Measurements from ENCODE around the gene NCAPD2.

The NCAPD2 gene

GRCh38 chr12:6542209-6543009, 48.5 kb downstream of the NCAPD2 start:
- Histone ChIP-seq H3K4me1 (ENCODE audit: control insufficient read depth, insufficient read depth, low read length) (peaks cover 5% of the 10 kb centered on the region), H3K27ac (ENCODE audit: low read depth, low read length) (no peak overlapping the region), H3K9ac (ENCODE audit: low read length) (no peak overlapping the region), H3K4me3 (ENCODE audit: low read length) (no peak overlapping the region), H3K36me3 (ENCODE audit: control insufficient read depth, insufficient read depth, low read length) (peaks cover 16% of the 10 kb centered on the region), H3K27me3 (ENCODE audit: control insufficient read depth, insufficient read depth, low read length) (no peaks in the 10 kb centered on the region)

DNA sequence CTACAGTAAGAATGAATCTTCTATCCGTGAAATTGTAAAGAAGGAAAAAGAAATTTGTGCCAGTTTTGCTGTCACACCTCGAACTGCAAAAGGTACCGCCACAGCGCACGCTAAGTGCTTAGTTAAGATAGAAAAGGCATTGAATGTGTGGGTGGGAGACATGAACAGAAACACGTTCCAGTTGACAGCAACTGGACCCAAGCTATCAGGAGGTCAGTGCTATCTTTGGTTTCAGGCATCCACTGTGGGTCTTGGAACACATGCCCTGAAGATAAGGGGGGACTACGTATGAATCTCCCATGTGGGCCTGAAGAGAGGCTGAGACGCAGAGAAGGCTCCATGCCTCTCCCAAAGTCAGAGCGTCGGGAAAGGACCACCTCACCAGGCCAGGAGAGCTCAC, 52.1 kb downstream of the NCAPD2 start:
- H3K4me1 ChIP-seq (ENCODE audit: control insufficient read depth, insufficient read depth, low read length) = peaks cover 8% of the 10 kb centered on the region
- H3K27me3 ChIP-seq (ENCODE audit: control insufficient read depth, insufficient read depth, low read length) = no peaks in the 10 kb centered on the region
- no peak overlapping the region for H3K9ac ChIP-seq (ENCODE audit: low read length)
- H3K27ac ChIP-seq (ENCODE audit: low read depth, low read length) = no peak overlapping the region
- peaks cover 22% of the 10 kb centered on the region for H3K36me3 ChIP-seq (ENCODE audit: control insufficient read depth, insufficient read depth, low read length)
- no peak overlapping the region for H3K4me3 ChIP-seq (ENCODE audit: low read length)

DNA sequence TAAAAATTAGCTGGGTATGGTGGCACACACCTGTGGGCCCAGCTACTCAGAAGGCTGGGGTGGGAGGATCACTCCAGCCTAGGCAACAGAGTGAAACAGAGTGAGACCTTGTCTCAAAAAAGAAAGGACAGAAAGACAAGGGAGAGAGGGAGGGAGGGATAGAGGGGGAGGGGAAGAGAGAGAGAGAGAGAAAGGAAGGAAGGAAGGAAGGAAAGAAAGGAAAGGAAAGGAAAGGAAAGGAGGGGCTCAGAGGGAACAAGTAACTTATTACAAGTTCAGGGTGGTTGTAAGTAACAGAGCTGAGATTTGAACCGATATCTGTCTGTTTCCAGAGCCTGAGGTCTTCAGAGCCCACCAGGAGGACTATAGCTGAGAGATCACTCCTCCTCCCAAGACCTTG, 53.7 kb downstream of the NCAPD2 start:
- Histone ChIP-seq H3K4me1 (ENCODE audit: control insufficient read depth, insufficient read depth, low read length) (peaks cover 23% of the 10 kb centered on the region), H3K9ac (ENCODE audit: low read length) (no peak overlapping the region), H3K36me3 (ENCODE audit: control insufficient read depth, insufficient read depth, low read length) (peaks cover 22% of the 10 kb centered on the region), H3K4me3 (ENCODE audit: low read length) (no peak overlapping the region), H3K27me3 (ENCODE audit: control insufficient read depth, insufficient read depth, low read length) (no peaks in the 10 kb centered on the region), H3K27ac (ENCODE audit: low read depth, low read length) (peak overlapping the region; percentile 22)

GRCh38 chr12:6547987-6548386, 54.1 kb downstream of the NCAPD2 start:
- peaks cover 22% of the 10 kb centered on the region for H3K36me3 ChIP-seq (ENCODE audit: control insufficient read depth, insufficient read depth, low read length)
- H3K27ac ChIP-seq (ENCODE audit: low read depth, low read length) = peak overlapping the region; percentile 22
- H3K4me3 ChIP-seq (ENCODE audit: low read length) = no peak overlapping the region
- H3K4me1 ChIP-seq (ENCODE audit: control insufficient read depth, insufficient read depth, low read length) = peaks cover 27% of the 10 kb centered on the region
- H3K9ac ChIP-seq (ENCODE audit: low read length) = no peak overlapping the region
- H3K27me3 ChIP-seq (ENCODE audit: control insufficient read depth, insufficient read depth, low read length) = no peaks in the 10 kb centered on the region

DNA sequence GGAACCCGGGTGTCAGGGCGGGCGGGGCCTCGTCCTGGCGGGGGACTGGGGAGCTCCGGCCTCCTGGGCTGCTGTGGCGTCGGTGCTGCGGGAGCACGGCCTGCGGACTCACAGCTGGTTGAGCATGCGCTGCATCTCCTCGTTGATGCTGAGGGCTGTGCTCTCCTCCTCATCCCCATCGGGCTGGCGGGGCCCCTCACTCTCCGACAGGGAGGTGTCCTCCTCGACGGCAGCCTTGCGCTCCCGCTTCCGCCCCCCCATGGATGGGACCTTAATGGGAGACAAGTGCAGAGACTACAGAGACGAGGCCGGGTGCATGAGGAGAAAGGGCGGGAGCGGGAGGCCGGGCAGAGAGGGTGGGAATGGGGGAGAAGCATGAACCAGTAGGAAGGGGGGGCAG, 54.7 kb downstream of the NCAPD2 start:
- no peaks in the 10 kb centered on the region for H3K27me3 ChIP-seq (ENCODE audit: control insufficient read depth, insufficient read depth, low read length)
- H3K27ac ChIP-seq (ENCODE audit: low read depth, low read length) = peak overlapping the region; percentile 22
- H3K4me1 ChIP-seq (ENCODE audit: control insufficient read depth, insufficient read depth, low read length) = peaks cover 32% of the 10 kb centered on the region
- no peak overlapping the region for H3K9ac ChIP-seq (ENCODE audit: low read length)
- no peak overlapping the region for H3K4me3 ChIP-seq (ENCODE audit: low read length)
- peaks cover 22% of the 10 kb centered on the region for H3K36me3 ChIP-seq (ENCODE audit: control insufficient read depth, insufficient read depth, low read length)

DNA sequence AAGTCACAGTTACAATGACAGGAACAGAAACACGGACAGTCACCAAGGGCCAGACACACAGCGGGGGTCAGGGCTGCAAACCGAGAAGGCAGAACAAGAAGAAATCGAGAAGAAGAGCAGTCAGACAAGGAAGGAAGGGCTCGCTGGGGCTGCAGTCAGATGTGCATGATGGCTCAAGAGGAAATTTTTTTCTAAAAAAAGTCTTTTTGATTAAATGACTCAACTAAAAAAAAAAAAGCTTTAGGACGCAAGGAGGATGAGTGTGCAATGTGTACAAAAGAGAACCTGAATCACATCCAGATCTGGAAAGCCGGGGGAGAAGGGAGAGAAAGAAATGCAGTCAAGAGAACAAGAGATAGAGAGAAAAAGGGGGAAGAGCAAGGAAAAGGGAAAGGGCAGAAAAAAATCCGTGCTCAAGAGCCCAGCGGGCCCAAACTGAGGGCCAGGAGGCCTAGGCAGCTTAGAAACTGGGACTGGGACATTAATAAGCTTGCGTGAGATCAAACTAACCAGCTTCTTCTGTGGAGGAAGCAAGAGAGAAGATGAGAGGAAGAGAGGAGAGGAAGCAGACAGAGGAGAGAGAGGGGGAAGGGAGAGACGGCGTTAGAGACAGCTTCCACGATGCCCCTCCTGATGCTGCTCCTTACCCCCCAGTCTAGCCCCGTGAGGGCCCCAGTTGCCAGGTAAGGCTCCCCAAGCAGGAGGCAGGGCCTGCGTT, 55.2 kb downstream of the NCAPD2 start:
- peak overlapping the region; percentile 22 for H3K27ac ChIP-seq (ENCODE audit: low read depth, low read length)
- H3K36me3 ChIP-seq (ENCODE audit: control insufficient read depth, insufficient read depth, low read length) = peaks cover 22% of the 10 kb centered on the region
- no peak overlapping the region for H3K4me3 ChIP-seq (ENCODE audit: low read length)
- no peaks in the 10 kb centered on the region for H3K27me3 ChIP-seq (ENCODE audit: control insufficient read depth, insufficient read depth, low read length)
- no peak overlapping the region for H3K9ac ChIP-seq (ENCODE audit: low read length)
- H3K4me1 ChIP-seq (ENCODE audit: control insufficient read depth, insufficient read depth, low read length) = peaks cover 38% of the 10 kb centered on the region

DNA sequence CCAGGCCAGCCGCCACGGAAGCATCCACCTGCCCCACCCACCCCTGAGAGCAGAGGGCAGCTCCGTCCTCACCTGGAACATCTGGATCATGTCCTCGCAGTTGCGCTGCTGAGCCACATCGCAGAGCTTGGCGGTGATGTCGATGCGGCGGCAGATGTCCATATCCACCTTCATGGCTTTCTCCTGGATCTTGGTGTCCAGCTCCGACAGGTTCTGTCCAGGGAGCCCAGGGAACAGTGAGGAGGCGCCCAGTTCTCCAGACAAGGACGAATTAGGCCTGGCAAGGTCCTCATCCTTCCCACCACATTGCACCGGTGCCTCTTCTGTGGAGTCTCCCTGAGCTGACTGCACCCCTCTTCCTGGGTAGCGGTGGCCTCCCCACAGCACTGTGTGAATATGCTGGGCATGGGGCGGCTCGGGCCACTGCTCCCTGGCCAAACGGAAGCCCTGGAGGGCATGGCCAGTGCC, 55.8 kb downstream of the NCAPD2 start:
- Histone ChIP-seq H3K4me3 (ENCODE audit: low read length) (no peak overlapping the region), H3K27me3 (ENCODE audit: control insufficient read depth, insufficient read depth, low read length) (no peaks in the 10 kb centered on the region), H3K9ac (ENCODE audit: low read length) (no peak overlapping the region), H3K27ac (ENCODE audit: low read depth, low read length) (peak overlapping the region; percentile 87), H3K36me3 (ENCODE audit: control insufficient read depth, insufficient read depth, low read length) (peaks cover 22% of the 10 kb centered on the region), H3K4me1 (ENCODE audit: control insufficient read depth, insufficient read depth, low read length) (peaks cover 40% of the 10 kb centered on the region)

- Histone ChIP-seq H3K27me3 (ENCODE audit: control insufficient read depth, insufficient read depth, low read length) (no peaks in the 10 kb centered on the region), H3K4me1 (ENCODE audit: control insufficient read depth, insufficient read depth, low read length) (peaks cover 43% of the 10 kb centered on the region), H3K4me3 (ENCODE audit: low read length) (no peak overlapping the region), H3K9ac (ENCODE audit: low read length) (no peak overlapping the region), H3K36me3 (ENCODE audit: control insufficient read depth, insufficient read depth, low read length) (peaks cover 22% of the 10 kb centered on the region), H3K27ac (ENCODE audit: low read depth, low read length) (peak overlapping the region; percentile 87)
Observed at GRCh38 chr12:6550294-6551062, 56.6 kb downstream of the NCAPD2 start.

DNA sequence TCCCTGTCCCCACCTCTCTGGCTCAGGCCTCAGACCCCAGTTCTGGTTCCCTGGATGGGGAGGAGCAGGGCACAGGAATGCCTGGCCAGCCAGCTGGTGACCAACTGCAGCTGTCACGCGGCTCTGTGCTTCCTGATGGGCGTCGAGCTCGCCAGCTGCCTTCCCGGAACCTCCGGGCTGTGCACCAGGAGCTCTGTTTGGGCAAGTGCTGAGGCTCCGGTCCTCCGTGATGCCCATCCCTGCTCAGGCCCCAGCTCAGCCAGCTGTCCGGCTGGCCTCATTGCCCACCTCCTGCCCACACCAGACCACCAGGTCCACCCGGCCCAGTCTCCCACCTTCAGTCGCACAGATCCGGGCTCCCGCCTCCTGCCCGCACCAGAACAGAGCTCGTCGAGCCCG, 57.2 kb downstream of the NCAPD2 start:
- Histone ChIP-seq H3K27me3 (ENCODE audit: control insufficient read depth, insufficient read depth, low read length) (no peaks in the 10 kb centered on the region), H3K27ac (ENCODE audit: low read depth, low read length) (peak overlapping the region; percentile 87), H3K36me3 (ENCODE audit: control insufficient read depth, insufficient read depth, low read length) (peaks cover 19% of the 10 kb centered on the region), H3K9ac (ENCODE audit: low read length) (no peak overlapping the region), H3K4me3 (ENCODE audit: low read length) (peak overlapping the region; percentile 17), H3K4me1 (ENCODE audit: control insufficient read depth, insufficient read depth, low read length) (peaks cover 43% of the 10 kb centered on the region)

- Histone ChIP-seq H3K4me1 (ENCODE audit: control insufficient read depth, insufficient read depth, low read length) (peaks cover 43% of the 10 kb centered on the region), H3K27me3 (ENCODE audit: control insufficient read depth, insufficient read depth, low read length) (no peaks in the 10 kb centered on the region), H3K36me3 (ENCODE audit: control insufficient read depth, insufficient read depth, low read length) (peaks cover 16% of the 10 kb centered on the region), H3K4me3 (ENCODE audit: low read length) (peak overlapping the region; percentile 17), H3K9ac (ENCODE audit: low read length) (no peak overlapping the region), H3K27ac (ENCODE audit: low read depth, low read length) (peak overlapping the region; percentile 87)
Observed at GRCh38 chr12:6551496-6552139, 57.7 kb downstream of the NCAPD2 start.

GRCh38 chr12:6552140-6552551, 58.2 kb downstream of the NCAPD2 start:
- H3K4me3 ChIP-seq (ENCODE audit: low read length) = peak overlapping the region; percentile 1
- peaks cover 43% of the 10 kb centered on the region for H3K4me1 ChIP-seq (ENCODE audit: control insufficient read depth, insufficient read depth, low read length)

More at GRCh38 chr12:6552140-6552551, 58.2 kb downstream of the NCAPD2 start:
- no peak overlapping the region for H3K9ac ChIP-seq (ENCODE audit: low read length)
- H3K27ac ChIP-seq (ENCODE audit: low read depth, low read length) = peak overlapping the region; percentile 87
- no peaks in the 10 kb centered on the region for H3K27me3 ChIP-seq (ENCODE audit: control insufficient read depth, insufficient read depth, low read length)
- peaks cover 16% of the 10 kb centered on the region for H3K36me3 ChIP-seq (ENCODE audit: control insufficient read depth, insufficient read depth, low read length)
